Measurements from ENCODE around the gene MYH9.
"Not testable (repeated sequence)": the region's sequence is repeated elsewhere in the genome, so short reads cannot be mapped to it uniquely, and the experiment has no call there.

The MYH9 gene

GRCh38 chr22:36258701-36259614, 128.8 kb downstream of the MYH9 start:
- H3K36me3 Mint-ChIP-seq = peaks cover 65% of the 10 kb centered on the region
- H3K9me3 Mint-ChIP-seq = no peaks in the 10 kb centered on the region
- DNase-seq = peak; percentile 61
- no peaks in the 10 kb centered on the region for H3K27me3 Mint-ChIP-seq
- CTCF ChIA-PET = interaction anchor here (1.4 kb wide), 1 partner anchor 20 kb away, joined by 5 read pairs; the partner anchor contains the start of gene APOL2
- peaks cover 64% of the 10 kb centered on the region for H3K4me1 Mint-ChIP-seq
- peak overlapping the region; percentile 90 for H3K27ac Mint-ChIP-seq
- peak overlapping the region; percentile 49 for H3K4me3 Mint-ChIP-seq

GRCh38 chr22:36257948-36258670, 129.7 kb downstream of the MYH9 start:
- H3K9me3 Mint-ChIP-seq = no peaks in the 10 kb centered on the region
- CTCF ChIA-PET = no interaction called here
- peak overlapping the region; percentile 90 for H3K27ac Mint-ChIP-seq
- H3K4me3 Mint-ChIP-seq = peak overlapping the region; percentile 49
- peaks cover 63% of the 10 kb centered on the region for H3K36me3 Mint-ChIP-seq
- DNase-seq = no peak
- H3K4me1 Mint-ChIP-seq = peaks cover 73% of the 10 kb centered on the region
- no peaks in the 10 kb centered on the region for H3K27me3 Mint-ChIP-seq

GRCh38 chr22:36257308-36257707, 130.5 kb downstream of the MYH9 start:
- H3K4me3 Mint-ChIP-seq = no peak overlapping the region
- no peaks in the 10 kb centered on the region for H3K27me3 Mint-ChIP-seq
- H3K27ac Mint-ChIP-seq = no peak overlapping the region
- H3K4me1 Mint-ChIP-seq = peaks cover 80% of the 10 kb centered on the region
- CTCF ChIA-PET = no interaction called here
- H3K36me3 Mint-ChIP-seq = peaks cover 57% of the 10 kb centered on the region
- H3K9me3 Mint-ChIP-seq = no peaks in the 10 kb centered on the region
- DNase-seq = no peak

DNA sequence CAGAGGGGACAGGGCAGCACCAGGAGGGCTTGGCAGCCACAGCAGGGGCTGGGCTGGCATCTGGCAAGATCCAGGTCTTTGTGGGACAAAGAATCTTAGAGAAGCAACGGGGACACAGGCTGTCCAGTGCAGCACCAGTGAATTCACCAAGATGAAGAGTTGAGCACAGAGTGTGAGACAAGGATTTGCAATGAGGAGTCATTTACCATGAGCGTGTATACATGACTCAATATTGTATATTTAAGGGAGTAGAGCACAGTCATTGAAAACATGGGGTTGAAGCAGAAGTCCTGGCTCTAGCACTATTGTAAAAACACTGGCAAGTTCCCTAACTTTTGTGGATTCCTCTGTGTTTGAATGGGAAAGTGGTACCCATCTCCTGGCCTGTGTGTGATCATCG, 131.3 kb downstream of the MYH9 start:
- CTCF ChIA-PET = no interaction called here
- H3K4me1 Mint-ChIP-seq = peaks cover 86% of the 10 kb centered on the region
- no peak overlapping the region for H3K4me3 Mint-ChIP-seq
- DNase-seq = no peak
- no peaks in the 10 kb centered on the region for H3K27me3 Mint-ChIP-seq
- H3K27ac Mint-ChIP-seq = peak overlapping the region; percentile 19
- H3K36me3 Mint-ChIP-seq = peaks cover 51% of the 10 kb centered on the region
- H3K9me3 Mint-ChIP-seq = no peaks in the 10 kb centered on the region

DNA sequence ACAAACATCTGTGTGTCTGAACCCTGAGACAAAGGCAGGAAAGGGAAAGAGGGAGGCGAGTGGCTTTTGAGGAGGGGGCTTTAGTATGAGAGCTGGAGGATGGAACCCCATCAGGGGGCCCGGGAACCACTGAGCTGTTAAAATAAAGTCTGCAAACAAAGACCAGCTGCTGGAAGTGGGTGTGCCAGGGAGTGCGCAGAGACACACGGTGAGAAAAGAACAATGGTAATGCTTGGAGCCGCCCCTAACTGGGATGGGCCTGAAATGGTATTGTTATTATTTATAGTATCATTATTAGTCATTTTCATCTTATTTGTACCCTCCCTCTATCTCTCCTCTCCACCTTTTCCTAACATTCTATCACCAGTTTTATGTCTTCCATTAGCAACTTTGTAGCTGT, 132.2 kb downstream of the MYH9 start:
- not testable (repeated sequence) for H3K27ac Mint-ChIP-seq, H3K27me3 Mint-ChIP-seq, DNase-seq, H3K9me3 Mint-ChIP-seq
- peaks cover 84% of the 10 kb centered on the region for H3K4me1 Mint-ChIP-seq
- CTCF ChIA-PET = interaction anchor here (4.3 kb wide), 1 partner anchor 17 kb away, joined by 30 read pairs; the partner anchor contains the start of gene APOL2
- H3K36me3 Mint-ChIP-seq = peaks cover 43% of the 10 kb centered on the region
- peak overlapping the region; percentile 24 for H3K4me3 Mint-ChIP-seq

DNA sequence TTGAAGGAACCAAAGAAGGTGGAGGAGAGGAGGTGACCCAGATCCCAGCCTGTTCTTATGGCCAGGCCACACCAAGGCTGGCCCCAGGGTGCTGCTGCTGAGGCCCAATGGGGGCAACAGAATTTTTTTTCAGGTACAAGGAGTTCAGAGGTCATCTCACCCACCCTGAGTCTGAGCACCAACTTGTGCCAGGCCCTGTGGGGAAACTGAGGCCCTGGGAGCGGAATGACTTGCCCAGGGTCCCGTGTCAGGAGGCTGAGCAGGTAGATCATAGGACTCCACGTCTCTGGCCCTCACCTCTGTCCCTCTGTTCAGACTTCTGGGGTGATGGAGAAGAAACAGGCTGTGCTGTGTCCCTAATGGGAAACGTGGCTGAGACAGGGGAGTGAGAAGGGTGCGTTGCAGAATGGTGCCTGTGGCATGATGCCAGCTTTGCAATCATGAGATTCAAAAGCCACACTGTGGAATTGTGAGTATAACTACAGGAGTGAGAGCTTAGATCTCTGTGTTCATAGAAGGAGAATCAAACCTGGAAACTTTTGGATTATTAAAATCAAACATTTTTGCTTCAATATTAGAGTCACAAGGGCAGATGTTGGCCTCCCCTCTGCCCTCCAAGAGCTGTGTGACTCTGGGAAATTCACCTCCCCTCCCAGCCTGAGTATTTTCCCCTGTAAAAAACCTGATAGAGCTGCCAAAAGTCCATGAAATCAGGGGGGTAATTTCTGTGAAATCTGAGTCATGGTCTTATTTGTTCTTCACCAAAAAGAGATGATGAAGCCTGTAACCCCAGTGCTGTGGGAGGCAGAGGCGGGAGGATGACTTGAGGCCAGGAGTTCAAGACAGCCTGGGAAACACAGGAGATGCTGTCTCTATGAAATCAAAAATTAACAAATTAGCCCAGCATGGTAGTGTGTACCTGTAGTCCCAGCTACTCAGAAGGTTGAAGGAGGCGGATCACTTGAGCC, 134.0 kb downstream of the MYH9 start:
- CTCF ChIA-PET = interaction anchor here (0.8 to 4.3 kb wide), 7 partner anchors 10 to 234 kb away, joined by 3 to 30 read pairs (median 3); partner anchors contain the start of gene APOL2
- Mint-ChIP-seq H3K4me1 (peaks cover 67% of the 10 kb centered on the region), H3K9me3 (peaks cover 5% of the 10 kb centered on the region), H3K27me3 (no peaks in the 10 kb centered on the region), H3K4me3 (peak overlapping the region; percentile 95), H3K36me3 (peaks cover 33% of the 10 kb centered on the region), H3K27ac (peak overlapping the region; percentile 91)
- no peak for DNase-seq

GRCh38 chr22:36252754-36253522, 134.8 kb downstream of the MYH9 start, which contains the start of gene APOL1:
Gene APOL1 (plus strand): TSS chr22:36253133. CDS start chr22:36254956, 1,823 bp downstream.
- CTCF ChIA-PET = interaction anchor here (0.6 to 4.3 kb wide), 5 partner anchors 9 to 234 kb away, joined by 3 to 30 read pairs (median 3); partner anchors contain the start of gene APOL2
- peaks cover 4% of the 10 kb centered on the region for H3K27me3 Mint-ChIP-seq
- H3K27ac Mint-ChIP-seq = peak within 1 kb of the TSS; percentile 91
- DNase-seq = peak; percentile 77
- peaks cover 25% of the 10 kb centered on the region for H3K36me3 Mint-ChIP-seq
- peak within 1 kb of the TSS; percentile 95 for H3K4me3 Mint-ChIP-seq
- peaks cover 58% of the 10 kb centered on the region for H3K4me1 Mint-ChIP-seq
- H3K9me3 Mint-ChIP-seq = peaks cover 7% of the 10 kb centered on the region

DNA sequence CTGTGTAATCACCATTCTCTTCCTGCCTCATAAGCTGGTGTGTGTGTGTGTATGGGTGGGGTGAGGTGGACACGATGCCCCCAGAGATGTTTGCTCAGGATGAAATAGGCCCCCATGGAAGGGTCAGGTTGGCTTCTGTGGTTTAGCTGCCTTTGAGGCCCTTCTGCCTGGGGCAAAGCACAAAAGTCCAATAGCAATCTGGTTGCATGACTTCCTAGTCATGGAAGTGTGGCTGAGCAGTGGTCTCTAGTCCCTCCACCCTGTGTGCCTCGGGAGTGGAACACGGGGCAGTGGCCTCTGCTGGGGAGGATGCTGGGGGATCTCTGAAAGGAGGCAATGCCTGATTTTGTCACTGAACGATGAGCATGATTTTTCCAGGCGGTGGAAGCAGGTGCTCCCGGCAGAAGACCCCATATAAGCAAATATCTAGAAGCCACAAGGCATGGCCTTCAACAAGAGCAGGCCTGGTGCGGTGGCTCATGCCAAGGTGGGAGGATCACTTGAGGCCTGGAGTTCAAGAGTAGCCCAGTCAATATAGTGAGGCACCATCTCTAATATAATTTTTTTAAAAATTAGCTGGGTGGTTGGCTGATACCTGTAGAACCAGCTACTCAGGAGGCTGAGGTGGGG, 135.7 kb downstream of the MYH9 start:
- not testable (repeated sequence) for H3K27me3 Mint-ChIP-seq, H3K9me3 Mint-ChIP-seq, DNase-seq
- Mint-ChIP-seq H3K4me3 (peak overlapping the region; percentile 95), H3K4me1 (peaks cover 52% of the 10 kb centered on the region), H3K36me3 (peaks cover 20% of the 10 kb centered on the region), H3K27ac (peak overlapping the region; percentile 91)
- CTCF ChIA-PET = interaction anchor here (0.6 to 4.3 kb wide), 3 partner anchors 13 to 234 kb away, joined by 3 to 30 read pairs (median 6); partner anchors contain the start of gene APOL2

- H3K4me3 Mint-ChIP-seq, H3K27ac Mint-ChIP-seq, DNase-seq, H3K9me3 Mint-ChIP-seq: not testable (repeated sequence)
- CTCF ChIA-PET = interaction anchor here (1.3 kb wide), 1 partner anchor 28 kb away, joined by 3 read pairs; no protein-coding TSS in a partner anchor
- Mint-ChIP-seq H3K36me3 (peaks cover 12% of the 10 kb centered on the region), H3K4me1 (peaks cover 37% of the 10 kb centered on the region), H3K27me3 (peaks cover 10% of the 10 kb centered on the region)
Observed at GRCh38 chr22:36250292-36250960, 137.3 kb downstream of the MYH9 start.

- Mint-ChIP-seq H3K27ac (no peak overlapping the region), H3K27me3 (peaks cover 10% of the 10 kb centered on the region), H3K4me3 (no peak overlapping the region), H3K36me3 (peaks cover 10% of the 10 kb centered on the region), H3K9me3 (peaks cover 9% of the 10 kb centered on the region), H3K4me1 (peaks cover 24% of the 10 kb centered on the region)
- CTCF ChIA-PET = no interaction called here
- no peak for DNase-seq
Observed at GRCh38 chr22:36249160-36249559, 138.6 kb downstream of the MYH9 start.

GRCh38 chr22:36247955-36248354, 139.8 kb downstream of the MYH9 start:
- Mint-ChIP-seq H3K4me1 (peaks cover 12% of the 10 kb centered on the region), H3K27me3 (peaks cover 16% of the 10 kb centered on the region), H3K27ac (no peak overlapping the region), H3K9me3 (peaks cover 12% of the 10 kb centered on the region), H3K4me3 (no peak overlapping the region), H3K36me3 (peaks cover 2% of the 10 kb centered on the region)
- no peak for DNase-seq
- CTCF ChIA-PET = no interaction called here

GRCh38 chr22:36246718-36247117, 141.0 kb downstream of the MYH9 start:
- H3K27ac Mint-ChIP-seq = no peak overlapping the region
- CTCF ChIA-PET = no interaction called here
- no peak for DNase-seq
- H3K9me3 Mint-ChIP-seq = peaks cover 17% of the 10 kb centered on the region
- peak overlapping the region; percentile 10 for H3K4me3 Mint-ChIP-seq
- H3K27me3 Mint-ChIP-seq = peaks cover 21% of the 10 kb centered on the region
- H3K36me3 Mint-ChIP-seq = peaks cover 6% of the 10 kb centered on the region
- H3K4me1 Mint-ChIP-seq = peaks cover under 1% of the 10 kb centered on the region

All from activated naive CD4-positive, alpha-beta T cell treated with anti-CD3 and anti-CD28 coated beads, Interleukin-2, amount 10 ng/mL, durations not matched to agents 7 days and 5 days (primary cell).